GM12878 (cell line): ENCODE data around the gene LHFPL3. TPM values are rescaled to one million over a fixed set of nuclear protein-coding genes. Genes with fewer than 3 reads are reported as not detected.
A peak's percentile ranks its signal among the peaks of the same experiment; 100 is the strongest.

ENCODE experiments used
- ATAC-seq: fragments of 200-7000 bp; cut with Tn5 transposase; 3 replicates; pipeline ENCODE4 v1.9.1; 2020; ENCODE audit warnings: mild to moderate bottlenecking, moderate library complexity
- BruUV-seq: library from RNA; stranded (reverse); fragments of 400-500 nt; replicated peaks from 2 replicates; lab custom pipeline; 2021; lab: Mats Ljungman, UMichigan
- CTCF ChIA-PET: fragments of 300-600 bp; sonication (Branson Sonifier 250); formaldehyde crosslinking; extraction: SDS; loops from one replicate; lab custom pipeline; 2021; ENCODE audit warnings: inconsistent platforms; lab: Yijun Ruan, JAX
- POLR2A ChIA-PET: fragments of 350-600 bp; formaldehyde crosslinking; extraction: SDS; loops from one replicate; lab custom pipeline; 2021; ENCODE audit warnings: inconsistent platforms; lab: Charles Lee
- RAD21 ChIA-PET: fragments of 300-600 bp; sonication (Branson Sonifier 250); formaldehyde crosslinking; loops from one replicate; lab custom pipeline; 2023; ENCODE audit warnings: antibody characterized with exemption; ENCODE audit not compliant: unreplicated experiment; lab: Charles Lee
- SMC1A ChIA-PET: fragments of 300-600 bp; sonication (Branson Sonifier 250); formaldehyde crosslinking; loops from one replicate; lab custom pipeline; 2023; ENCODE audit not compliant: unreplicated experiment, uncharacterized antibody; lab: Charles Lee
- DNase-seq: peaks from one replicate; pipeline ENCODE4 v3.0.0-alpha.2; 2011; ENCODE audit warnings: low read depth, low spot score
- FAIRE-seq: peaks from 3 replicates; lab custom pipeline; 2011; peaks lifted over from hg19 to GRCh38; lab: Jason Lieb, UNC
- H2AFZ ChIP-seq: 2 replicates; pipeline ENCODE4 v1.6.0; 2011; ENCODE audit warnings: low read depth, low read length, control low read depth; ENCODE audit not compliant: control insufficient read depth
- H3K27ac ChIP-seq: 2 replicates; pipeline ENCODE4 v1.5.1; 2011; ENCODE audit warnings: control low read depth; ENCODE audit not compliant: control insufficient read depth, insufficient read depth
- H3K27me3 ChIP-seq, 2 experiments: replicated peaks in 1 of 2; 2 replicates each; pipeline versions ENCODE4 v1.6.0 to v1.6.1; 2011; ENCODE audit warnings: low read length in 1 of 2; ENCODE audit not compliant: control insufficient read depth in 2 of 2, insufficient read depth in 2 of 2
- H3K36me3 ChIP-seq, 2 experiments: 2 replicates each; pipeline ENCODE4 v1.5.1; 2011; ENCODE audit warnings: low read length in 1 of 2; ENCODE audit not compliant: control insufficient read depth in 2 of 2, insufficient read depth in 2 of 2
- H3K4me1 ChIP-seq: 2 replicates; pipeline ENCODE4 v1.6.1; 2011; ENCODE audit warnings: mild to moderate bottlenecking, low read length, moderate library complexity, mixed read lengths; ENCODE audit not compliant: control insufficient read depth, insufficient read depth
- H3K4me2 ChIP-seq: 2 replicates; pipeline ENCODE4 v1.6.0; 2011; ENCODE audit warnings: control low read depth; ENCODE audit not compliant: control insufficient read depth, insufficient read depth
- H3K4me3 ChIP-seq: fragments of 200-600 bp; sonication (generic); 2 replicates; pipeline ENCODE4 v1.5.1; 2016
- H3K79me2 ChIP-seq: 2 replicates; pipeline ENCODE4 v1.6.0; 2011; ENCODE audit warnings: low read length; ENCODE audit not compliant: control insufficient read depth, insufficient read depth
- H3K9ac ChIP-seq: 2 replicates; pipeline ENCODE4 v1.8.0; 2011; ENCODE audit warnings: low read length, control low read depth, mixed read lengths; ENCODE audit not compliant: control insufficient read depth, insufficient read depth
- H3K9me3 ChIP-seq: replicated peaks from 3 replicates; pipeline ENCODE4 v1.5.1; 2011; ENCODE audit warnings: mild to moderate bottlenecking, low read length; ENCODE audit not compliant: control insufficient read depth, insufficient read depth
- H4K20me1 ChIP-seq: 2 replicates; pipeline ENCODE4 v1.6.0; 2011; ENCODE audit not compliant: control insufficient read depth, insufficient read depth
- REST ChIP-seq: IDR thresholded peaks from 2 replicates; pipeline ENCODE4 v1.6.1; 2012; ENCODE audit warnings: mild to moderate bottlenecking, low read depth, low read length
- ZBTB4 ChIP-seq: fragments of 450-650 bp; formaldehyde crosslinking; IDR thresholded peaks from 2 replicates; pipeline ENCODE4 v1.4.0; 2022; ENCODE audit warnings: mild to moderate bottlenecking, moderate library complexity
- WGBS: methylation state at CpG from one replicate; pipeline ENCODE4 v1.1.6; 2016; ENCODE audit warnings: low lambda C conversion rate; ENCODE audit not compliant: insufficient replicate concordance, insufficient coverage; ENCODE audit errors: missing lambda C conversion rate; 5-methylcytosine and 5-hydroxymethylcytosine counted together
- in situ Hi-C: fragments of 300-500 bp; cut with MboI; formaldehyde crosslinking; loops from 9 replicates; pipeline ENCODE4 v1.14.3; 2018; ENCODE audit warnings: mixed read lengths
- intact Hi-C: fragments of 100-400 bp; cut with micrococcal nuclease; formaldehyde crosslinking; loops from one replicate; pipeline ENCODE4 v1.14.2; 2022; ENCODE audit not compliant: unreplicated experiment
- polyA plus RNA-seq, 11 experiments: library from polyadenylated mRNA; depleted of rRNA in 4 of 11; unstranded in 6 of 11; stranded (reverse) in 5 of 11; fragments of >200 nt; fragmentation: Nextera tagmentation in 4 of 11; fragmentation: Illumina TruSeq in 1 of 11; extraction: Ambion mirVana in 4 of 11; extraction: Trizol in 1 of 11; gene quantifications; 1 replicate in 1 of 11; 2 replicates in 10 of 11; pipeline versions ENCODE4 v1.2.1 to v1.2.3, GENCODE V29; 2011 to 2016; ENCODE audit warnings: inconsistent platforms in 2 of 11, missing spikeins in 2 of 11, low read depth in 1 of 11
- total RNA-seq, 4 experiments: library from RNA; depleted of rRNA in 3 of 4; stranded (reverse); fragments of >200 nt in 3 of 4; fragmentation: Illumina TruSeq in 1 of 4; extraction: Trizol in 1 of 4; gene quantifications; 2 replicates each; pipeline versions ENCODE4 v1.2.1 to v1.2.3, GENCODE V29; 2013 to 2021

The LHFPL3 gene
- total and polyA plus RNA-seq, 10 of the 15 experiments (the other 5 are each of a cell fraction or from before 2014, with no cell fraction given): 0.09 TPM; not detected in 9

GRCh38 chr7:104627516-104627915, 299.1 kb downstream of the LHFPL3 start:
- BruUV-seq: no TSS peak
- POLR2A ChIA-PET: no interaction called here
- FAIRE-seq: no peak

More at GRCh38 chr7:104627516-104627915, 299.1 kb downstream of the LHFPL3 start:
- ChIA-PET SMC1A (no interaction called here), CTCF (interaction anchor here (0.6 kb wide), 1 partner anchor 221 kb away, joined by 3 read pairs; no protein-coding TSS in a partner anchor), RAD21 (interaction anchor here (1.2 kb wide), 1 partner anchor 10 kb away, joined by 3 read pairs; no protein-coding TSS in a partner anchor)
- in situ Hi-C loops (no loop called here), intact Hi-C loops (no loop called here)
- Histone ChIP-seq H3K36me3 (no peaks in the 10 kb centered on the region), H3K79me2 (no peaks in the 10 kb centered on the region), H2AFZ (no peak overlapping the region), H3K4me1 (no peaks in the 10 kb centered on the region), H3K9ac (no peak overlapping the region), H3K9me3 (no peaks in the 10 kb centered on the region), H3K4me3 (no peak overlapping the region), H3K27me3 (no peaks in the 10 kb centered on the region), H3K27ac (no peak overlapping the region), H4K20me1 (no peaks in the 10 kb centered on the region), H3K4me2 (no peak overlapping the region)
- DNase-seq: no peak
- TF ChIP-seq ZBTB4 (CRISPR knock-in tag) (no peak), REST (peak; percentile 90)
- ATAC-seq: 0 out of 3 replicates have a peak, but pooled peaks have one; percentile 32
- 0% methylated on average over 2 of the region's 2 CpGs for WGBS
